RKO (cell line): ENCODE results near the gene OR6N2.

Source experiments
- DNase-seq: peaks from one replicate; pipeline ENCODE4 v3.0.0-alpha.2; 2016; ENCODE audit warnings: low spot score

Gene OR6N2

DNA sequence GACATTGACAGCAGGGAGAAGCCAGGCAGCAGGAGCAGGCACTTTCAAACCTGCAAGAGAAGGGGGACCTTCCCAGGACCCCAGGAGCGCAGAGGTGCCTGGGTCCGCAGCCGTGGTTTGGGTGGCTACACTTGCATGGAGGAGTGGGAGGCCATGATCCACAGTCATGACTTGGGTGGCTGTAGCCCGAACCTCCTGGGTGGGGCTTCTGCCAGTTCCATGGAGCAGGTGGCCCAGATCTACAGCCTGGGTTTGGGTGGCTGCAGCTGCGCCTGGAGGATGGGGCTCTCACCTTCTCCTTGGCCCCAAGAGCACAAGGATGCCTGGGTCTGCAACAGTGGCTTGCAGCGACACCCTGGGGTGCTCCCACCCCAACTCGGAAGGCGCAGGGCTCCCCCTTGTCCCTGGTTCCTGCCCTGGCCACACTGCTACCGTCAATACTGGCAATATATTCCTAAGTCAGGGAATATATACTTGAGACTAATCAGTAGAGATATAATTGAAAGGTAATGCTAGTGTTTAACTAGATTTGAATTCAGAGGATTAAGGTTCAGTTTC, 28.8 kb downstream of the OR6N2 start:
- DNase-seq = no peak

DNA sequence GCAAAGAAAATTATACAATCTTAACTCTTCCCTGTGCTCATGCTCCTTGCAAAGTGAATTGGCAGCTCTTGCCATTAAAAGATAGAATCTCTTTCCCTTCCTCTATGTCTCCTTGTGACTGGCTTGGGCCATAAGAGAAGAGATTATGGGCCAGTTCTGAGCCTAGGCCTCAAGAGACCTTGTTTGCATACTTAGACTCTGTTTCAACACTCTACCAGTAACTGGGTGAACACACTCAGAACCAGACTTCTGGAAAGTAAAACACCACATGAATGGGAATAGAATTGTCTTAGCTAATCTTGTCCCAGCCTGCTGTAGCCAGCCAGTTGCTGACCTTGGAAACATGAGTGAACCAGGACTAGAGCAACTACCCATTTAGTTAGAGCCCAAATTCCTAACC, 45.2 kb downstream of the OR6N2 start:
- DNase-seq = no peak

DNA sequence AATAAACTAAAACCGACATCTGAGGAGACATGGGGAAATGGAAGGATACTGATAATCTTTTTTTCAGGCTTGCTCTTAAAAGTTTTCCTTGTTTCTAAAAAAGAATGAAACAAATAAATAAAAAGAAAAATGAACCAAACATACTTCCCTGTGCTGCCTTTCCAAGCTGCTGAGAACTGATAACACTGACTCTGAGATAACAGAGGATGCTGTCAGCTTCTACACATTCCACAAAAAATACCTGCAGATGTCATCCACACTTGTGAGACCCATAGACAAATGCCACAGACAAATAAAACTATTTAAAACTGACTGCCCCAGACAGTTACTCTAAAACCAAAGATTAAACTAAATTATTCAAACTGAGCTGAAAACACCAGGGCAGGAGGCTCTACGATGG, 48.5 kb downstream of the OR6N2 start:
- no peak for DNase-seq

DNA sequence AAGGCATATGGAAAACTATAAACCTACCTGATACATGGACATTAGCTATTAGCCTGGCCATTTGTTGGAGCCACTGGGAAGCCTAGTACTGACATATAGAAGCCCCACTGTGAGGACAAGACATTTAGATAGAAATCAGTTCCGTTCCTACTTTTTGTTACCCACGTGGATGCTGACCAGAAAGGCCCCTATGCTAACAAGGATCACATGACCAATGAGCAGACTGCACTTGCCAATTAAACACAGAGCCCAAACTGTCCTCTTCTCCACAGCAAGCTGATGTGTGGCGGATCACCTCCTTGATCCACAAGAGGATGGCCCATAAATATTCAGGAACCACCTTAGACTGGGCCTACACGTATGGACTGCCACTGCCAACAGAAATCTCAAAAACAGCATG, 49.3 kb downstream of the OR6N2 start:
- no peak for DNase-seq

GRCh38 chr1:158730453-158730852, 50.6 kb downstream of the OR6N2 start:
- DNase-seq = no peak

- DNase-seq = no peak
Observed at GRCh38 chr1:158728510-158729225, 52.3 kb downstream of the OR6N2 start.

GRCh38 chr1:158724442-158724841, 56.6 kb downstream of the OR6N2 start:
- no peak for DNase-seq
